Measurements from ENCODE around the gene RAX. TPM values are rescaled to one million over a fixed set of nuclear protein-coding genes. Genes with fewer than 3 reads are reported as not detected.

Gene RAX
- total and polyA plus RNA-seq, 2 experiments from 2014 or later = 0.06 to 0.21 TPM

DNA sequence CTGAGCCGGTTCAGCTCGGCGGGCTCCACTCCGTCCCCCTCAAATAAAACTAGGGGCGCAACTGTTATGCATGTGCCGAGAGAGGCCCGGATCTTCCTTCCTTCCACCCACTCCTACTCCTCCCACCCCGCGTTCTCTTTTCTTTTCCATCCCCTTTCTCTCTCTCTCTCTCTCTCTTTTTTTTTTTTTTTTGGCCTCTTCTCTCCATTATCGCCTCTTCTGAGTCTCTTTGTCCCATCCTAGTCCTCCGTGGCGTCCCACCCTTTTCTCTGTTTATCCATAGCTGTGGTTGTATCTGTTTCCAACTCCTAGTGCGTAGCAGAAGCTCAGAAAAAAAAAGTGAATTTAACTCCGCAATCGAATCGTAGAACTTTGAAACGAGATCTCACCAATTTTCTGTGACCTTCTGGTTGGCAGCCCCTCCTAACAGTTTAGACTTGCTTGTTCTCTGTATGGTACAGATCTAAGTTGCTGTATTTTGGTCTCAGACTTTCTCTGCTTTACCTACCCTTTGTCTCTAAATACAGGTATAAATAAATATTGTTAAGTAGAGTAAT is 3.6 kb downstream of the RAX start:
- Histone ChIP-seq H3K27ac (no peak overlapping the region), H3K4me1 (ENCODE audit: low read depth) (no peaks in the 10 kb centered on the region), H3K9me3 (ENCODE audit: low read depth) (no peaks in the 10 kb centered on the region), H3K4me3 (peak overlapping the region; percentile 16), H3K36me3 (no peaks in the 10 kb centered on the region), H3K27me3 (peaks cover 100% of the 10 kb centered on the region)
- TF ChIP-seq, protein P1, sequence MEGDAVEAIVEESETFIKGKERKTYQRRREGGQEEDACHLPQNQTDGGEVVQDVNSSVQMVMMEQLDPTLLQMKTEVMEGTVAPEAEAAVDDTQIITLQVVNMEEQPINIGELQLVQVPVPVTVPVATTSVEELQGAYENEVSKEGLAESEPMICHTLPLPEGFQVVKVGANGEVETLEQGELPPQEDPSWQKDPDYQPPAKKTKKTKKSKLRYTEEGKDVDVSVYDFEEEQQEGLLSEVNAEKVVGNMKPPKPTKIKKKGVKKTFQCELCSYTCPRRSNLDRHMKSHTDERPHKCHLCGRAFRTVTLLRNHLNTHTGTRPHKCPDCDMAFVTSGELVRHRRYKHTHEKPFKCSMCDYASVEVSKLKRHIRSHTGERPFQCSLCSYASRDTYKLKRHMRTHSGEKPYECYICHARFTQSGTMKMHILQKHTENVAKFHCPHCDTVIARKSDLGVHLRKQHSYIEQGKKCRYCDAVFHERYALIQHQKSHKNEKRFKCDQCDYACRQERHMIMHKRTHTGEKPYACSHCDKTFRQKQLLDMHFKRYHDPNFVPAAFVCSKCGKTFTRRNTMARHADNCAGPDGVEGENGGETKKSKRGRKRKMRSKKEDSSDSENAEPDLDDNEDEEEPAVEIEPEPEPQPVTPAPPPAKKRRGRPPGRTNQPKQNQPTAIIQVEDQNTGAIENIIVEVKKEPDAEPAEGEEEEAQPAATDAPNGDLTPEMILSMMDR (IDR thresholded peaks at IDR 0.05; ENCODE audit: low read depth, low read length) = no peak
- DNase-seq (ENCODE audit: low read depth in 1 of 2, low spot score in 1 of 2) = no peak

DNA sequence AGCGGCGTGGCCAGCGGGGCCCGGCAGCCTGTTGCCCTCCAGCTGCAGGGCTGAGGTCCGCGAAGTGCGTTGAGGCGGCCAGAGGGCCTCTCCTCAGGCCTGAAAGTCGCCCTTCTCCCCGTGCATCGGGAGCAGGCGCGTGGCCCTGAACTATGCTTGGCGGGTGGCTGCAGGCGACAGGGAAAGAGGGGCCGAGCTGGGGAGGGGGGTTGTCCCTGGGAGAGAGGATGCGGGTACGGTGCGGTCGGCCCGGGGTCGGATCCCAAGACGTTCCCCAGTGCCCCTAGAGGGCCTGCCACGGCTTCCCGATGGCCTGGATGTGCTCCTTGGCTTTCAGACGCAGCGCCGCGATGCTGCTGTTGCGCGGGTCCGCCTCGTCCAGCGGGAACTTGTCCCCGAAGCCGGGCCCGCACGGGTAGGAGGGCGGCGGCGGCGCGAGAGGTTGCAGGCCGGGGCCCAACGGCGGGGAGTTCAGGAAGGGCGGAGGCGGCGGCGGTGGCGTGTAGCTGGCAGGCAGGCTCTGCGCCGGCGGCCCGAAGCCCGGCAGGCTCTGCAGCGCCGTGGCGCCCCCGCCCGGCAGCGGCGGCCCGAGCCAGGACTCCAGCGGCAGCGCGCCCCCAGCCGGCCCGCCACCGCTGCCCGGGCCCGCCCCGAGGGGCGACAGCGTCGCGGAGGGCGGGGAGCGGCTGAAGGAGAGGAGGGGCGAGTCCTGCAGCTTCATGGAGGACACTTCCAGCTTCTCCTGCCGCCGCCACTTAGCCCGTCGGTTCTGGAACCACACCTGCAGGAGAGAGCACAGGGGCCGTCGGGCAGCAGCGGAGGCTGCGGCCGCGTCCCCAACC is 4.3 kb downstream of the RAX start:
- H3K4me3 ChIP-seq = peak overlapping the region; percentile 33
- peak; percentile 36 to 85 for DNase-seq (ENCODE audit: low read depth in 1 of 2, low spot score in 1 of 2)
- no peaks in the 10 kb centered on the region for H3K9me3 ChIP-seq (ENCODE audit: low read depth)
- H3K27ac ChIP-seq = no peak overlapping the region
- no peaks in the 10 kb centered on the region for H3K36me3 ChIP-seq
- peaks cover 100% of the 10 kb centered on the region for H3K27me3 ChIP-seq
- TF ChIP-seq, protein P1 (IDR thresholded peaks at IDR 0.05; ENCODE audit: low read depth, low read length) = no peak
- no peaks in the 10 kb centered on the region for H3K4me1 ChIP-seq (ENCODE audit: low read depth)

DNA sequence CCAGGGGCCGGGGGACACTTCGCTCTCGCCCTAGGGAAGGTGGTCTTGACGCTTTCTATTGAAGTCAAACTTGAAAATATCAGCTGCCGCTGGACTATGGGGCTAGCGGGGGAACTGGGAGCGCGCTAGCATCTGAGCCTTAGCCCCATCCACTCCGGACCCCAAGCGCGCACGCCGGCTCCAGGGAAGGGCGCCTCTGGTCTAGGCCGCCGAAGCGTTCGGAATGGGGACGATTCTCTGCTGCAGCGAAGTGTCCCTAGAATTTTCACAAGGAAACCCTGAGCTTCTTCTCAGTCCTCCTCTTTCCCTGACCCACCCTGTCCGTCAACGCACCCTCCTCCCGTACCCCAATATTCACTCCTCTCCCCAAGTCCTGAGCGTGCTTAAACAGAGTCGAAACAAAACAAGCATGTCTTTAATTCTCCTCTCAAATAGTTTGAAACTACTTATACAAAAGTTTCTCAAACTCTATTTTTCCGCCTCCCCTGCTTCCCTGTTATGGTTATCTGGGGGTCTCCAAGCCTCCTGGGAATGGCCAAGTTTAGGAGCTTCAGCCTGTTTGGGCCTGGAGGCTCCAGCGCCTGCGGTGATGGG is 5.0 kb downstream of the RAX start:
- H3K27me3 ChIP-seq = peaks cover 100% of the 10 kb centered on the region
- no peaks in the 10 kb centered on the region for H3K36me3 ChIP-seq
- TF ChIP-seq, protein P1 (IDR thresholded peaks at IDR 0.05; ENCODE audit: low read depth, low read length) = no peak
- H3K4me3 ChIP-seq = no peak overlapping the region
- H3K4me1 ChIP-seq (ENCODE audit: low read depth) = no peaks in the 10 kb centered on the region
- H3K27ac ChIP-seq = no peak overlapping the region
- no peaks in the 10 kb centered on the region for H3K9me3 ChIP-seq (ENCODE audit: low read depth)
- DNase-seq (ENCODE audit: low read depth in 1 of 2, low spot score in 1 of 2) = no peak

DNA sequence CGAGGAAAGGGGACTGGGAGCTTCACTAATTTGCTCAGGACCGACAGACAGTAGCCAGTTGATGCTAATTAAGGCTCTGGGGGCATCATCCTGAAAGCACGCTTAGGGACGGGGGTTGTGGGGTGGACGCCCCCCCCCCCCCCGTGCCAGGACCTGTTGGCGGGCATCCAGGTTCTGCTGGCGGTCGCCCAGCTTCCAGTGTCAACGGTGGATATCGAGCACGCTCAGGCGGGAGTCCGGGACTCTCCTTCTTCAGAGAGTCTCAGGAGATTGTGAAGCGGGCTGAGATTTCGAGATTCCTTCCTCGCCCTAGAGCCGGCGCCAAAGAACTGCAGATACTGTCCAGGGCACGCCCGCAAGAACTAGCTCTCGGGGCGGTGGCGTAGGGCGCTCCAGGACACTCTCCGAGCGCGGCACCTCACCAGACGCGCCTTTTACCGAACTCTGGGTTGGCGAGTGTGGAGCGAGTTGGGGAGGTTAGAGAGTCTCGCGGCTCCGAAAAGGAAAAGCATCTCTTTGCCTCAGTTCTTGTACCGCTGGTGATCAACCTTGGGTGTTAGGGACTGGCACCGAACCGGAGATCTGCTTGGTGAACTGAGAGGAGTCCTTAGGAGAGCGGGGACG is 5.6 kb downstream of the RAX start:
- Histone ChIP-seq H3K9me3 (ENCODE audit: low read depth) (no peaks in the 10 kb centered on the region), H3K27me3 (peaks cover 100% of the 10 kb centered on the region), H3K36me3 (no peaks in the 10 kb centered on the region), H3K27ac (no peak overlapping the region), H3K4me1 (ENCODE audit: low read depth) (no peaks in the 10 kb centered on the region), H3K4me3 (no peak overlapping the region)
- peak in 1 of 2 donors; percentile 18 for DNase-seq (ENCODE audit: low read depth in 1 of 2, low spot score in 1 of 2)
- TF ChIP-seq, protein P1 (IDR thresholded peaks at IDR 0.05; ENCODE audit: low read depth, low read length) = no peak

DNA sequence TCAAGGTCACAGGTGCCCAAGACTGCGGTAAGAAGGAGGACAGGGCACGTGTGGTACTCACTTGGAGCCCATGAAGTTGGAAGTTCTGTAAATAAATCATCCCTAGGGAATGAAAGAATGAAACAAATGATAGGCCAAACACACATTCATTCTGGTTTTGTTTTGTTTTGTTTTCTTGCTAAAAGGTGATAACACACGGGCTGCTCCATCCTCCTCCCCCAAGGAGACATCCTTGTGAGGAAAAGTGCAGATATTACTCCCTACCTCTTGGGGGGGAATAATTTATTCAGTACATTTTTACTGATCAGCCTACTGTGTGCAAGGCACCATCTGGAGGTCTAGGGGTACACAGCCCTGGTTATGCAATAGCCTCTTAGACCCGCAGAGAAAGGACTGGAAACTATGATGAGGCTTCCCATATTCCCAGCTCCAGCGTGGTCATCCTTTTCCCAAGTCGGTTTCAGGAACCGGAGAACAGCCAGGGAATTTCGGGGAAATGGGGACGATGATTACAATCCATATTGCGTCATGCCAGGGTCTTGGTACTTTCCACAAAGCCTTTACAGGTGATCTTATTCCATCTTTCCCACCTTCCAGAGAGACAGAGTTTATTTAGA is 6.3 kb downstream of the RAX start:
- DNase-seq (ENCODE audit: low read depth in 1 of 2, low spot score in 1 of 2) = no peak
- Histone ChIP-seq H3K4me1 (ENCODE audit: low read depth) (no peaks in the 10 kb centered on the region), H3K4me3 (no peak overlapping the region), H3K27me3 (peaks cover 97% of the 10 kb centered on the region), H3K27ac (no peak overlapping the region), H3K36me3 (no peaks in the 10 kb centered on the region), H3K9me3 (ENCODE audit: low read depth) (no peaks in the 10 kb centered on the region)
- TF ChIP-seq, protein P1 (IDR thresholded peaks at IDR 0.05; ENCODE audit: low read depth, low read length) = no peak

Measured in cardiac muscle cell (in vitro differentiated cells and primary cell).